Left lobe of liver (tissue), 2 donors: ENCODE measurements around the gene ITPR3. TPM values are rescaled to one million over a fixed set of nuclear protein-coding genes. Genes with fewer than 3 reads are reported as not detected.
A peak's percentile ranks its signal among the peaks of the same experiment; 100 is the strongest.

Experiments used
- ATAC-seq: fragments of 200-7000 bp; cut with Tn5 transposase; one replicate; pipeline ENCODE4 v1.9.1; 2020; ENCODE audit warnings: mild to moderate bottlenecking, moderate library complexity
- DNase-seq: peaks from one replicate; pipeline ENCODE4 v3.0.0-alpha.2; 2020; ENCODE audit warnings: low spot score
- total RNA-seq: library from RNA; stranded (reverse); gene quantifications from one replicate; pipeline ENCODE4 v1.2.1, GENCODE V29; 2021
- donor health status: DM: no; HTN: no; CAD: no; lungs with moderate emphysema.
- donor health status: DM: no; HTN: yes; CAD: no.

Gene ITPR3
- total RNA-seq, 1 donor from 2014 or later, result 1.3 TPM

DNA sequence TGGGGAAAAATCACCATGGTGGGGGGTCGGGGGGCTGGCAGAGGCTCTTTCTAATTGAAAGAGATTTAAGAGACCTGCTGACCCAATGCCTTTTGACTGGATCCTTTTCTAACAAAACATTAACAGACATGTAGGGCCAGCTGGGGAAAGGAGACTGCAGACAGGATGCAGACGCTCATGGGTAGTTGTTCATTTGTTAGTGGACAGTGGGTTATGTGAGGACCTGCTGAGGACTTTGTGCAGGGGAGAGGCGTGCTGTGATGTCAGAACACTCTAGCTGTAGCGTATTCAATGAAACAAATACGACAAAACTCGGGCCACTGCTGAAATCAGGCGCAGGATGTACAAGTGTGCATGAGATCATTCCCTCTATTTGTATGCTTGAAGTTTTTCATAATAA, 124.4 kb downstream of the ITPR3 start:
- no peak for DNase-seq

More for the DNA sequence above, 124.4 kb downstream of the ITPR3 start:
- peak; percentile 35 for ATAC-seq

Other genes with a start within 250 kb of the ITPR3 start
- gene KIFC1, start 229.5 kb upstream of the ITPR3 start, total RNA-seq, result 0.38 TPM
- 20.7 TPM for gene PHF1, start 210.3 kb upstream of the ITPR3 start, total RNA-seq
- 104 TPM for gene CUTA, start 203.2 kb upstream of the ITPR3 start, total RNA-seq
- 2.5 TPM for gene SYNGAP1, start 201.3 kb upstream of the ITPR3 start, total RNA-seq
- 2.9 TPM for gene ZBTB9, start 166.7 kb upstream of the ITPR3 start, total RNA-seq
- gene BAK1, start 41.0 kb upstream of the ITPR3 start, total RNA-seq, result 4.8 TPM
- 34.9 TPM for gene UQCC2, start 90.4 kb downstream of the ITPR3 start, total RNA-seq
- 4.1 TPM for gene IP6K3, start 125.6 kb downstream of the ITPR3 start, total RNA-seq
- gene LEMD2, start 167.8 kb downstream of the ITPR3 start, total RNA-seq, result 20.2 TPM
- not detected for gene MLN, start 182.7 kb downstream of the ITPR3 start, total RNA-seq